GM19467 (cell line): ENCODE results near the gene MTERF1.
"Not testable (repeated sequence)": the region's sequence is repeated elsewhere in the genome, so short reads cannot be mapped to it uniquely, and the experiment has no call there.

Experiments used
- ATAC-seq: cut with Tn5 transposase; IDR thresholded peaks from one replicate; pipeline ENCODE4 v1.9.1; 2021; ENCODE audit warnings: mild to moderate bottlenecking, moderate library complexity; ENCODE audit not compliant: unreplicated experiment

Gene MTERF1

DNA sequence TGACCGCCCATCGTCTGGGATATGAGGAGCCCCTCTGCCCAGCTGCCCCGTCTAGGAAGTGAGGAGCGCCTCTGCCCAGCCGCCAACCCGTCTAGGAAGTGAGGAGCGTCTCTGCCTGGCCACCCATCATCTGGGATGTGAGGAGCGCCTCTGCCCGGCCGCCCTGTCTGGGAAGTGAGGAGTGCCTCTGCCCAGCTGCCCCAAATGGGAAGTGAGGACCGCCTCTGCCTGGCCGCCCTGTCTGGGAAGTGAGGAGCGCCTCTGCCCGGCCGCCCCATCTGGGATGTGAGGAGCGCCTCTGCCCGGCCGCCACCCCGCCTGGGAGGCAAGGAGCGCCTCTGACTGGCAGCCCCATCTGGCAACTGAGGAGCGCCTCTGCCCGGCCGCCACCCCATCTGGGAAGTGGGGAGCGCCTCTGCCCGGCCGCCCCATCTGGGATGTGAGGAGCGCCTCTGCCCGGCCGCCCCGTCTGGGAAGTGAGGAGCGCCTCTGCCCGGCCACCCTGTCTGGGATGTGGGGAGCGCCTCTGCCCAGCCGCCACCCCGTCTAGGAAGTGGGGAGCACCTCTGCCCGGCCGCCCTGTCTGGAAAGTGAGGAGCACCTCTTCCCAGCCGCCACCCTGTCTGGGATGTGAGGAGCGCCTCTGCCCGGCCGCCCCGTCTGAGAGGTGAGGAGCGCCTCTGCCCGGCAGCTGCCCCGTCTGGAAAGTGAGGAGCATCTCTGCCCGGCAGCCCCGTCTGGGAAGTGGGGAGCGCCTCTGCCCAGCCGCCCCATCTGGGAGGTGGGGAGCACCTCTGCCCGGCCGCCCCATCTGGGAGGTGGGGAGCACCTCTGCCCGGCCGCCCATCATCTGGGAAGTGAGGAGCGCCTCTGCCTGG lies 7.1 kb upstream of the MTERF1 start:
- not testable (repeated sequence) for ATAC-seq

GRCh38 chr7:91883676-91884362 lies 3.3 kb upstream of the MTERF1 start:
- ATAC-seq: no peak

- ATAC-seq: no peak
Observed at GRCh38 chr7:91880016-91880412, 488 bp downstream of the MTERF1 start.

- no peak for ATAC-seq
Observed at GRCh38 chr7:91876391-91877133, 3.9 kb downstream of the MTERF1 start.

GRCh38 chr7:91875851-91876250 lies 4.7 kb downstream of the MTERF1 start:
- ATAC-seq: no peak

DNA sequence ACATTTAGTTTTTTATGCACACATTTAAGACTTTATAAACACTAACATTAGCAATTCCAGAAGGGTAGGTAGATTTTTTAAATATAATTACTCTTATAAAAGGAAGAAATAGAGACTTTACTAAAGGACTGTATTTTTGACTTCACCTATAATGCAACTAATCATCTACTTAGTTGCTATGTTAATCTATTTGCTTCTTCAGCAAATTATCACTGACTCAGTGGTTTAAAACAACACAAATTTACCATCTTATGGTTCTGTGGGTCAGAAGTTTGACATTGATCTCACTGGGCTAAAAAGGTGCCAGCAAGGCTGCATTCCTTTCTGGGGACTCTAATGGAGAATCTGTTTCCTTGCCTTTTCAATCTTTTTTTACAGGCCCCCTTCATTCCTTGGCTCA lies 7.6 kb downstream of the MTERF1 start:
- no peak for ATAC-seq

GRCh38 chr7:91872069-91872468 lies 8.4 kb downstream of the MTERF1 start:
- no peak for ATAC-seq

DNA sequence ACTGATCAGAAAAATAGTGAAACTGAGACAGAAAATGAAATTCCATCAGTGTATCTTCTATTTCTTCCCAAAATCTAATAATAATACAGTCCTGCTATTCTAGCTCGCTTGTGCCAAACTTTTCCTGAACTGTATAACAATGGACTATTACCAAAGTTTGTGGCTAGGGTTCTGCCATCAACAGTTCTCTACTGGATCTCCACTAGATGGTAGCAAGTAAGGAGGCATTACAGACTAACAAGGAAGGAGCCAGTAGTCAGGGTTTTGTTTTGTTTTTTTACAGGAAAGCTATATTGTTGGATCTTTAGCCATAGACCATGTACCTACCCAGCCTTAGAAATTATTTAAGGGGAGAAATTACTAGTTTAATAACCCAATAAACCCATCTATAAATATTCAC lies 10.8 kb downstream of the MTERF1 start:
- no peak for ATAC-seq

DNA sequence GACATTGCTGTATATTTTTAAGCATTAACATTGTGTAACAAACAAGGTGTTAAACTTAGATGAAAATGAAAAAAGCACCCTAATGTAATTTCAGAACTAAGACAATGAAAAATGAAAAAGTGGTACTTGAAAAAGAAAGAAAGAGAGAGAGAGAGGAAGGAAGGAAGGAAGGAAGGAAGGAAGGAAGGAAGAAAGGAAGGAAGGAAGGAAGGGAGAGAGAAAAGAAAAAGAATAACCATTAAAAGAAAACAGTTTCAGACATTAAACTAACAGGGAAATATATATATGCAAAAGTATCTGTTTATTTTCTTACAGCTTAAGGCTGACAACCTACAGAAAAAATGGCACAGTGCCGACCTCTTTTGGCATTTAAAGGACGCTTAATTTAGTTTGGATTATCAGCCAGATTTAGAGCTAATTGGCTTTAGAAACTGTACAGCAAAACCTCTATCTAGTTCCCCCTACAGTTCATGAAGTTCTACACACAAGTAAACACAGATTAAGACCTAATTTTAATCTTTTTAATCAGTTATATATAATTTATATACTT lies 13.8 kb downstream of the MTERF1 start:
- no peak for ATAC-seq

GRCh38 chr7:91865511-91865910 lies 15.0 kb downstream of the MTERF1 start:
- no peak for ATAC-seq

- not testable (repeated sequence) for ATAC-seq
Observed at GRCh38 chr7:91864604-91865003, 15.9 kb downstream of the MTERF1 start.

DNA sequence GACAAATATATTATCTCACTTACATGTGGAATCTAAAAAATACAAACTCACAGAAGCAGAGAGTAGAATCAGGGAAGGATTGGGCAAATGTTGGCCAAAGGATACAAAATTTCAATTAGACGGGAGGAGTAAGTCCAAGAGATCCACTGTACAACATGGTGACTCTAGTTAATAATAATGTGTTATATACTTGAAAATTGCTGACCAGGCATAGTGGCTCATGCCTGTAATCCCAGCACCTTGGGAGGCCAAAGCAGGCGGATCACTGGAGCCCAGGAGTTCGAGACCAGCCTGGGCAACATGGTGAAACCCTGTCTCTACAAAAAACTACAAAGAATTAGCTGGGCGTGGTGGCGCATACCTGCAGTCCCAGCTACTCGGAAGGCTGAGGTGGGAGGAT lies 16.4 kb downstream of the MTERF1 start:
- ATAC-seq: no peak

- ATAC-seq: peak; percentile 73
Observed at GRCh38 chr7:91852263-91852741, 28.2 kb downstream of the MTERF1 start.

DNA sequence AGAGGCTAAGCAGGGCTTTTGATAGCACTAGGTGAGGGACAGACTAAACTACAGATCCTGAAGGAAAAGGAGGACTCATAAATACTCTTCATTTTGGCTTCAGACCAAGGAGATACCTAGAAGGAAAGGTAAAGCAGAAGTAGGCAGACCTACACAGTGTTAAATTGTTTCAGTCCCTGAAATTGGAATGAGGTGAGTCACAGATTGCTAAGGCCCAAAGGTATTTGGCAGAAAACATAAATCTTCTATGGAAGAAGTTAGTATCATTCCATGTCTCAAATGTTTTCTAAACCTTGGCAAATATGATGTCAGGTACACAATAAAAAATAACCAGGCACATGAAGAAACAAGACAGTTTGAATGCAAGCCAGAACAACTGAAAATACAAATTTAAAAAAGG lies 30.0 kb downstream of the MTERF1 start:
- no peak for ATAC-seq

- ATAC-seq: no peak
Observed at GRCh38 chr7:91847876-91848588, 32.5 kb downstream of the MTERF1 start.

DNA sequence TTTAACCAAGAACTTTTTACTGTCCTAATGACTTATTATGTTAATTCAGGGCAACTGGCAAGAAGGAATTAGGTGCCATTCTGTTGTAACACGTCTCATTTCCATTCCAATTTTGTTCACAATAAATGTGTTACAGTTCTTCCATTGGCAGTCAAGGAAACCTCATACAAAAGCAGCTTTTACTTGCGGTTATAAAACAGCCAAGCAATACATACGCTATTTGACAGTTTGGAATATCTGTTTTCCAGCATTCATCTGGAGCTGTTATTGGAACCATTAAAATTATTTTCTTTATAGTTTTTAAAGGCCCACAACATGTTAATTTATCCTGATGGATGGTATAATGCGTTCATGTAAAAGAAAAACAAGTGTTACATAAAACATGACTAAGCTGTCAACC lies 33.3 kb downstream of the MTERF1 start:
- no peak for ATAC-seq

DNA sequence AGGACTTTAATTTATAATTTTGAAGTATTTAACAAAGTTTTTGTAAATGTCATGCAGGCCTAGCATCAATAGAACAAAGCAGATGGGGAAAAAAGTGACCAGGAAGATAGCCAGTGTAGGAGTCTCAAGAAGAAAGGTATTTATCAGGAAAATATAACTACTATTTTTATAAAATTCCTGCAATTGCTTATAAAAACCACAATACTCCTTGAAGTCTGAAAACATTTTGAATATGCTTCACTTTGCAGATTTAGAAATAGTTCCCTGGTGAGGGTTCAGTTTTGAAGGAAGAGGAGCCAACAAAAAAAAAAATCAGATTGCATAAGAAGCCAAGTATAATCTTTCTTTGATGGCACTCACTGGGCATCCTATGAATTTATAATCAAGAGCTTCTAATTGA lies 34.1 kb downstream of the MTERF1 start:
- ATAC-seq: no peak

DNA sequence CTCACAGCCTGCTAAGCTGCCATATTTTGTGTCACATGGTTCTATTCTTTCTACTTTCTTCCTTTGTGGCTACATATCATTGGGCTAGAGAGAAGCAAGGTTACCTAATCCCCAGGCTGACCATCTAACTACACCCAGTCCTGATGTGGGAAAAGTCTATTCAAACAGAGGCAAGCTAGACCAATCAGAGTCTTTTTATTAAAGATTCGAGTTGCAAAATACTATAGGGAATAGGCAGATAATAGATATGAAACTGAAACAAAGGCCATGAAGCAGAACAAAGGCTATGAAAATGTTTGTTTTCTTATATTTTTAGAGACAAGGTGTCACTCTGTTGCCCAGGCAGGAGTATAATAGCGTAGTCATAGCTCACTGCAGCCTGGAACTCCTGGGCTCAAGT lies 36.7 kb downstream of the MTERF1 start:
- peak; percentile 66 for ATAC-seq

GRCh38 chr7:91838439-91838838 lies 42.1 kb downstream of the MTERF1 start:
- ATAC-seq: no peak

- ATAC-seq: no peak
Observed at GRCh38 chr7:91837397-91838070, 43.0 kb downstream of the MTERF1 start.
